Smooth muscle cell (in vitro differentiated cells): ENCODE results near the gene RYR2. TPM values are rescaled to one million over a fixed set of nuclear protein-coding genes. Genes with fewer than 3 reads are reported as not detected.

Experiments used
- DNase-seq: peaks from one replicate; lab custom pipeline; 2025; ENCODE audit not compliant: unreplicated experiment; lab: John Stamatoyannopoulos, UW
- H2AFZ ChIP-seq: fragments of 200-600 bp; sonication (generic); 2 replicates; pipeline ENCODE4 v1.6.0; 2016; ENCODE audit warnings: antibody characterized with exemption, low read depth, mild to moderate bottlenecking
- H3F3A ChIP-seq: fragments of 200-600 bp; sonication (generic); 2 replicates; pipeline ENCODE4 v1.6.0; 2017; ENCODE audit warnings: antibody characterized with exemption, low read depth
- H3K27ac ChIP-seq: fragments of 200-600 bp; sonication (generic); 2 replicates; pipeline ENCODE4 v1.5.1; 2016; ENCODE audit warnings: low read depth, mild to moderate bottlenecking
- H3K27me3 ChIP-seq: fragments of 200-600 bp; sonication (generic); 2 replicates; pipeline ENCODE4 v1.6.1; 2016; ENCODE audit warnings: low read depth, mild to moderate bottlenecking
- H3K36me3 ChIP-seq: fragments of 200-600 bp; sonication (generic); 2 replicates; pipeline ENCODE4 v1.5.1; 2016; ENCODE audit warnings: low read depth
- H3K4me1 ChIP-seq: fragments of 200-600 bp; sonication (generic); 2 replicates; pipeline ENCODE4 v1.5.1; 2016; ENCODE audit warnings: low read depth
- H3K4me2 ChIP-seq: fragments of 200-600 bp; sonication (generic); 2 replicates; pipeline ENCODE4 v1.6.0; 2016; ENCODE audit warnings: mild to moderate bottlenecking
- H3K4me3 ChIP-seq: fragments of 200-600 bp; sonication (generic); 2 replicates; pipeline ENCODE4 v1.5.1; 2016; ENCODE audit warnings: mild to moderate bottlenecking
- H3K79me2 ChIP-seq: fragments of 200-600 bp; sonication (generic); 2 replicates; pipeline ENCODE4 v1.6.0; 2016; ENCODE audit warnings: low read depth, mild to moderate bottlenecking
- H3K9ac ChIP-seq: fragments of 200-600 bp; sonication (generic); 2 replicates; pipeline ENCODE4 v1.6.0; 2016; ENCODE audit warnings: low read depth
- H3K9me3 ChIP-seq: fragments of 200-600 bp; sonication (generic); replicated peaks from 2 replicates; pipeline ENCODE4 v1.5.1; 2016; ENCODE audit warnings: low read depth
- H4K20me1 ChIP-seq: fragments of 200-600 bp; sonication (generic); 2 replicates; pipeline ENCODE4 v1.6.0; 2016; ENCODE audit warnings: low read depth
- CTCF ChIP-seq: fragments of 200-600 bp; sonication (generic); IDR thresholded peaks from 2 replicates; pipeline ENCODE4 v1.5.1; 2017; ENCODE audit warnings: borderline replicate concordance, mild to moderate bottlenecking, antibody characterized with exemption; ENCODE audit not compliant: insufficient read depth, poor library complexity, severe bottlenecking
- WGBS: methylation state at CpG from one replicate; pipeline ENCODE4 v1.1.7; 2016; ENCODE audit warnings: low lambda C conversion rate; 5-methylcytosine and 5-hydroxymethylcytosine counted together
- polyA plus RNA-seq: library from polyadenylated mRNA; unstranded; fragments of >200 nt; fragmentation: Nextera tagmentation; extraction: Ambion mirVana; gene quantifications from 2 replicates; pipeline ENCODE4 v1.2.1, GENCODE V29; 2016
- total RNA-seq: library from RNA; depleted of rRNA; stranded (reverse); fragments of >200 nt; gene quantifications from 2 replicates; pipeline ENCODE4 v1.2.3, GENCODE V29; 2014

The RYR2 gene
- total and polyA plus RNA-seq, 2 experiments from 2014 or later = 0.09 TPM; not detected in 1

- H3K27ac ChIP-seq = no peak overlapping the region
- H4K20me1 ChIP-seq = no peaks in the 10 kb centered on the region
- no peaks in the 10 kb centered on the region for H3K79me2 ChIP-seq
- H3K4me1 ChIP-seq = no peaks in the 10 kb centered on the region
- H3K27me3 ChIP-seq = no peaks in the 10 kb centered on the region
- H3K9me3 ChIP-seq = no peaks in the 10 kb centered on the region
- WGBS = 63% methylated on average over 3 of the region's 3 CpGs
- TF ChIP-seq CTCF = no peak
- H3K4me2 ChIP-seq = no peak overlapping the region
- DNase-seq = no peak
- no peak overlapping the region for H3K9ac ChIP-seq
- H3K4me3 ChIP-seq = no peak overlapping the region
- no peaks in the 10 kb centered on the region for H3F3A ChIP-seq
- no peaks in the 10 kb centered on the region for H3K36me3 ChIP-seq
- H2AFZ ChIP-seq = no peak overlapping the region
These were observed 737.4 kb downstream of the RYR2 start for GRCh38 chr1:237779356-237779755.

GRCh38 chr1:237786066-237786719 lies 744.2 kb downstream of the RYR2 start:
- Histone ChIP-seq H3K79me2 (no peaks in the 10 kb centered on the region), H2AFZ (no peak overlapping the region), H3K4me2 (no peak overlapping the region), H3K9ac (no peak overlapping the region), H3K4me3 (no peak overlapping the region), H4K20me1 (no peaks in the 10 kb centered on the region), H3K27me3 (no peaks in the 10 kb centered on the region), H3K27ac (no peak overlapping the region), H3K4me1 (no peaks in the 10 kb centered on the region), H3K9me3 (no peaks in the 10 kb centered on the region), H3F3A (no peaks in the 10 kb centered on the region), H3K36me3 (no peaks in the 10 kb centered on the region)
- TF ChIP-seq CTCF = no peak
- WGBS = 85% methylated on average over 11 of the region's 11 CpGs
- no peak for DNase-seq

DNA sequence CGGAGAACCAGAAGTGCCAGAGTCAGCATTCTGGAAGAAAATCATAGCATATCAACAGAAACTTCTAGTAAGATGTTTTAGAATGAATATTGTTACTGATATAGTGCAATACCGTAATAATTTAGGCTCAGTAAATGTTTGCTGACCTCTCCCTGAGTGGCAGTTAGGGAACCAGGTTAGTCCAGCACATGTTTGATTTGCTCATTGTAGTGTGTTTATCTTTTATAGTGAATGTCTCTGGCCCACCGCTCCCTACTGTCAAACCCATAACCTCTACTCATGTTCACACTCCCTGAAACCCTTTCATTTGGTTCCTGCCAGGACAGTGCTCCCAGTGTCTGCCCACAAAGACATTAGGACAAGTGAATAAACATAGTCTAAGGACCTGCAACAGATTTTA lies 746.1 kb downstream of the RYR2 start:
- Histone ChIP-seq H3K4me2 (no peak overlapping the region), H3K4me3 (no peak overlapping the region), H2AFZ (no peak overlapping the region), H3K79me2 (no peaks in the 10 kb centered on the region), H3K9me3 (no peaks in the 10 kb centered on the region), H4K20me1 (no peaks in the 10 kb centered on the region), H3K27me3 (no peaks in the 10 kb centered on the region), H3K36me3 (no peaks in the 10 kb centered on the region), H3K9ac (no peak overlapping the region), H3K27ac (no peak overlapping the region), H3K4me1 (no peaks in the 10 kb centered on the region), H3F3A (no peaks in the 10 kb centered on the region)
- 94% methylated on average over 3 of the region's 3 CpGs for WGBS
- DNase-seq = no peak
- no peak for TF ChIP-seq CTCF

- Histone ChIP-seq H4K20me1 (no peaks in the 10 kb centered on the region), H3K36me3 (no peaks in the 10 kb centered on the region), H3K4me3 (no peak overlapping the region), H2AFZ (no peak overlapping the region), H3K4me1 (no peaks in the 10 kb centered on the region), H3K9me3 (no peaks in the 10 kb centered on the region), H3K27ac (no peak overlapping the region), H3K4me2 (no peak overlapping the region), H3K27me3 (no peaks in the 10 kb centered on the region), H3K79me2 (no peaks in the 10 kb centered on the region), H3K9ac (no peak overlapping the region), H3F3A (no peaks in the 10 kb centered on the region)
- DNase-seq = no peak
- 89% methylated on average over 5 of the region's 5 CpGs for WGBS
- TF ChIP-seq CTCF = no peak
These were observed 747.6 kb downstream of the RYR2 start for GRCh38 chr1:237789619-237790018.
